Gastroesophageal sphincter (tissue), 3 donors: ENCODE measurements around the gene NINL.

Source experiments
- POLR2A ChIP-seq, 2 donors: fragments of 450-650 bp; IDR thresholded peaks; one replicate each; pipeline ENCODE4 v1.6.1; 2017; ENCODE audit warnings: antibody characterized with exemption in 2 of 2, mild to moderate bottlenecking in 2 of 2, moderate library complexity in 1 of 2
- POLR2AphosphoS5 ChIP-seq: sonication (generic); formaldehyde crosslinking; IDR thresholded peaks from one replicate; pipeline ENCODE4 v1.6.1; 2017; ENCODE audit warnings: antibody characterized with exemption
- TF ChIP-seq, protein P1 (sequence below), 4 experiments: fragments of 200-600 bp in 2 of 4; fragments of 450-650 bp in 2 of 4; sonication (generic) in 1 of 4; IDR thresholded peaks; one replicate each; pipeline ENCODE4 v1.5.1; 2017 to 2019; ENCODE audit warnings: antibody characterized with exemption in 4 of 4, mild to moderate bottlenecking in 2 of 4, moderate library complexity in 2 of 4

DNA sequence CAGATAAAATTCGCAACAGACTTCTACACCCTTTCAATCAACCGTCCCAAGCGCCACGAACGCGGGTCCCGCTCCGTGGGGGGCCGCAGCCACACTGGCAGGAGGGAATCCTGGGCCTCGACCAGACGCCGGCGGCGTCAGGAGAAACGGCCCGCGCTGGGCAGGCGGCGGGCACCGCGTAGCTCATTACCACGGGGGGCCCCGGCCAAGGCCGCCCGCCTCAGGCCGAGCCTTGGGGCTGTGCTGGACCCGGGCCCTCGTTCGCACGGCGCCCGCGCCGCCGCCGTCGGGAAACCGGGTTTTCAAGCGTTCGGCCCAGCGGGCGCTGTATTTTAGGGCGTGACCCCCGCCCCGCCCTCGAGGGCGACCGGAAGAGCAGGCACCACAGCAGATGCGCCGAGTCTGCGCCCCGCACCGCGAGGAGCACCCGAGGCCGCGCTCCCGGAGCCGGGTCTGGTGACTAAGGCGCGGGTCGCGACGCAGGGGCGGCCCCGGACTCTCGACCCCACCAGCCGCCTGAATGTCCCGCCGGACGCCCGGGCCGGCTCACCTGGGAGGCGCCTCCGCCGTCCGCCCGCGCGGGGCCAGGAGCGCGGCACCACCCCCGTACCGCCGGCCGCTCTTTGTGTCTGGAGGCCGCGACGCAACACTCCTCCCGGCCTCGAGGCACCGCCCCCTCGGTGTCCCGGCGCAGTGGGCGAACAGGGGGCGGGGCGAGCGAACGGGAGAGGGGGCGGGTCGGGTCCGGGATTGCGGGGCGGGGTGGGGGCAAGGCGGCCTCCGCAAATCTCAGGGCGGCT is at the start of gene NINL:
- TF ChIP-seq, protein P1, sequence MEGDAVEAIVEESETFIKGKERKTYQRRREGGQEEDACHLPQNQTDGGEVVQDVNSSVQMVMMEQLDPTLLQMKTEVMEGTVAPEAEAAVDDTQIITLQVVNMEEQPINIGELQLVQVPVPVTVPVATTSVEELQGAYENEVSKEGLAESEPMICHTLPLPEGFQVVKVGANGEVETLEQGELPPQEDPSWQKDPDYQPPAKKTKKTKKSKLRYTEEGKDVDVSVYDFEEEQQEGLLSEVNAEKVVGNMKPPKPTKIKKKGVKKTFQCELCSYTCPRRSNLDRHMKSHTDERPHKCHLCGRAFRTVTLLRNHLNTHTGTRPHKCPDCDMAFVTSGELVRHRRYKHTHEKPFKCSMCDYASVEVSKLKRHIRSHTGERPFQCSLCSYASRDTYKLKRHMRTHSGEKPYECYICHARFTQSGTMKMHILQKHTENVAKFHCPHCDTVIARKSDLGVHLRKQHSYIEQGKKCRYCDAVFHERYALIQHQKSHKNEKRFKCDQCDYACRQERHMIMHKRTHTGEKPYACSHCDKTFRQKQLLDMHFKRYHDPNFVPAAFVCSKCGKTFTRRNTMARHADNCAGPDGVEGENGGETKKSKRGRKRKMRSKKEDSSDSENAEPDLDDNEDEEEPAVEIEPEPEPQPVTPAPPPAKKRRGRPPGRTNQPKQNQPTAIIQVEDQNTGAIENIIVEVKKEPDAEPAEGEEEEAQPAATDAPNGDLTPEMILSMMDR (IDR thresholded peaks at IDR 0.05): no peak
- TF ChIP-seq POLR2AphosphoS5 (peak; percentile 42), POLR2A (IDR thresholded peaks at IDR 0.05) (peak; percentile 23 to 52)
